CD4-positive, alpha-beta T cell (primary cell): ENCODE data around the gene AQP6. TPM values are rescaled to one million over a fixed set of nuclear protein-coding genes. Genes with fewer than 3 reads are reported as not detected.
A peak's percentile ranks its signal among the peaks of the same experiment; 100 is the strongest.

Source experiments
- ATAC-seq: fragments of 200-7000 bp; cut with Tn5 transposase; one replicate; pipeline ENCODE4 v1.10.0; 2022; ENCODE audit warnings: mild to moderate bottlenecking; ENCODE audit not compliant: poor library complexity
- CTCF ChIA-PET: fragments of 350-600 bp; sonication (Branson Sonifier 250); formaldehyde crosslinking; loops from one replicate; lab custom pipeline; 2021; ENCODE audit warnings: antibody characterized with exemption, inconsistent platforms; lab: Charles Lee
- POLR2A ChIA-PET: fragments of 350-600 bp; sonication (Branson Sonifier 250); formaldehyde crosslinking; loops from one replicate; lab custom pipeline; 2021; ENCODE audit warnings: antibody characterized with exemption, inconsistent platforms; lab: Charles Lee
- DNase-seq, 14 experiments: peaks; one replicate each; pipeline ENCODE4 v3.0.0-alpha.2; 2013 to 2020; ENCODE audit warnings: mixed read lengths in 2 of 14
- H3K27ac ChIP-seq, 2 donors: one replicate each; pipeline versions ENCODE4 v1.5.1 to v1.7.0; 2013; ENCODE audit warnings: low read length in 2 of 2, low read depth in 1 of 2, mild to moderate bottlenecking in 1 of 2
- H3K27me3 ChIP-seq, 2 experiments: 1 replicate in 1 of 2; 2 replicates in 1 of 2; pipeline versions ENCODE4 v1.6.1 to v1.7.0; 2013; ENCODE audit warnings: low read length in 2 of 2, control low read depth in 1 of 2, mild to moderate bottlenecking in 1 of 2, moderate library complexity in 1 of 2; ENCODE audit not compliant: insufficient read depth in 2 of 2, control insufficient read depth in 1 of 2
- H3K36me3 ChIP-seq: one replicate; pipeline ENCODE4 v1.6.1; 2013; ENCODE audit warnings: low read length, control low read depth; ENCODE audit not compliant: insufficient read depth
- H3K4me1 ChIP-seq: one replicate; pipeline ENCODE4 v1.6.1; 2013; ENCODE audit warnings: low read length, control low read depth; ENCODE audit not compliant: insufficient read depth
- H3K4me3 ChIP-seq: one replicate; pipeline ENCODE4 v1.5.1; 2013; ENCODE audit warnings: mild to moderate bottlenecking, low read length, moderate library complexity
- H3K9me3 ChIP-seq, 2 experiments: 1 replicate in 1 of 2; 2 replicates in 1 of 2; pipeline versions ENCODE4 v1.6.1 to v1.7.0; 2013; ENCODE audit warnings: low read length in 2 of 2, mild to moderate bottlenecking in 2 of 2, control low read depth in 1 of 2, moderate library complexity in 1 of 2; ENCODE audit not compliant: control insufficient read depth in 1 of 2, insufficient read depth in 1 of 2
- H3K27ac Mint-ChIP-seq: one replicate; pipeline ENCODE4 v1.8.0; 2020; ENCODE audit warnings: mixed read lengths
- H3K27me3 Mint-ChIP-seq: one replicate; pipeline ENCODE4 v1.8.0; 2021; ENCODE audit warnings: mixed read lengths
- H3K36me3 Mint-ChIP-seq: one replicate; pipeline ENCODE4 v1.8.0; 2021; ENCODE audit warnings: low read depth, mixed read lengths
- H3K4me1 Mint-ChIP-seq: one replicate; pipeline ENCODE4 v1.8.0; 2021; ENCODE audit warnings: low read depth, mixed read lengths
- H3K4me3 Mint-ChIP-seq: one replicate; pipeline ENCODE4 v1.8.0; 2020; ENCODE audit warnings: mild to moderate bottlenecking, mixed read lengths
- H3K9me3 Mint-ChIP-seq: one replicate; pipeline ENCODE4 v1.8.0; 2020; ENCODE audit warnings: mixed read lengths
- intact Hi-C, 2 experiments: fragments of 100-400 bp; cut with DNase I in 1 of 2; cut with micrococcal nuclease in 1 of 2; formaldehyde crosslinking; loops; one replicate each; pipeline versions ENCODE4 v1.15.1 to v1.9.0; 2023 to 2025; cut with DNase I, micrococcal nuclease
- total RNA-seq, 174 experiments: library from RNA in 2 of 174; stranded (reverse) in 2 of 174; gene quantifications; one replicate each; pipeline ENCODE4 v1.2.3 and lab custom pipeline; 2021 to 2026
- TF ChIP-seq, protein P1 (sequence below): fragments of 200-600 bp; IDR thresholded peaks from one replicate; pipeline ENCODE4 v1.8.0; 2022; ENCODE audit warnings: antibody characterized with exemption, mild to moderate bottlenecking

AQP6 gene
- total RNA-seq, 2 experiments from 2014 or later, result not detected

DNA sequence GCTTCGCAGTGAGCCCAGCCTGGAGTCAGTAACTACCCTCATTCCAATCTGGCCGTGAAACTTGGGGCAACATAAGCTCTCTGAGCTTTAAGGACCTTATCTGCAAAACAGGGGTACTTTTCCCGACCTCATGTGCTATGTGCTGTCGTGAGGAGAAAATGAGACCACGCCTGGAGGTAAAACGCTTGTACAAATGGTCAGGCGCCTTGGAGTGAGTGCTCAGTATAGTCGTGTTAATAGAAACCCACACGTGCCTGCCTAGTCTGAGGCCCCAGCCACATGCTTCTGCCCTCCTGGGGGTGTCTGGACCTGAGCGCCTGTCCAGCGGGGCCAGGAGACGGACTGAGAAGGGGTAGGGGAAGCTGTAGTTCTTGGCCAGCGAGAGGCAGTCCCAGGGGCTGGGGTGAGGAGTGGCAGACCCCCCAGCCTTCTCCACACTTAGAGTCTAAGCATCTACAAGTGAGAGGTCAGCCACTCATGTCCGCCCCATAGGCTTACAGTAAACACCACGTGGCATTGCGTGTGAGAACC, 6.2 kb upstream of the AQP6 start:
- intact Hi-C loops, result loop anchor here (1.0 to 5.0 kb wide), 3 partner anchors 90 to 211 kb away; no protein-coding TSS in a partner anchor

DNA sequence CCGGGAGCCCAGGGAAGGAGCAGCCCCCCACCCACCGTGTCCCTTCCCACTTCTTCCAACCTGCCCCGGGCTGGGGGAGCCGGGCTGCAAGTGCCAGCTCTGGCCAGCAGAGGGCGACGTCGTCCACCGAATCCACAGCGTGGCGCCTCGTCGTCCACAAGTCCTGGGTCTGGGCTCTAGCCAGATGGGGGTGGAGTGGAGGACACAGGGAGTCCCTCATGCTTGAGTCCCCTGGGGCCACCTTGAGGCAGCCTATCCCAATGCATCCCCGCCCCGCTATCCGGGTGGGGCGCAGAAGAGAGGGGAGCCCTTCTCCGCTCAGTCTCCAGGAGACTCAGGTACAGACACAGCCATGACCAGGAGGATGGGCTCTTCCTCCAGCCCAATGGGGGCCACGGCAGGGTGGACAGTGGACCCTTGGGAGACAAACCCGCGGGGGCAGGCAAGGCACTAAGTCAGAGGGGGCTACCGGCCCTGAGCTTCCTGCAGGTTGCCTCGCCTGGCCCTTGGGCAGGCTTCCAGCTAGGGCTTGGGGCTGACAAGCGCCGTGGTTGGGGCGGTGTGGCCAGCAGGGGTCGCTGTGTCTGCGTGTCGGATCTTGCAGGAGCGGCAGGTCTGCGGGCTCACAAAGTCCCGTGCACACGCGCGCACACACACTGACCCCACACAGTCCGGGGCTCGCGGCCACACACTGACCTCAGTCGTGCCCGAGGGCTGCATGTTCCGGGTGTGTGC, 5.5 kb upstream of the AQP6 start:
- DNase-seq (peak; percentile 87 to 97 (median 93)), ATAC-seq (peak; percentile 85)
- H3K27ac ChIP-seq, result no peak overlapping the region
- H3K27me3 ChIP-seq, result peaks cover 22 to 46% of the 10 kb centered on the region in 2 experiments
- TF ChIP-seq, protein P1, sequence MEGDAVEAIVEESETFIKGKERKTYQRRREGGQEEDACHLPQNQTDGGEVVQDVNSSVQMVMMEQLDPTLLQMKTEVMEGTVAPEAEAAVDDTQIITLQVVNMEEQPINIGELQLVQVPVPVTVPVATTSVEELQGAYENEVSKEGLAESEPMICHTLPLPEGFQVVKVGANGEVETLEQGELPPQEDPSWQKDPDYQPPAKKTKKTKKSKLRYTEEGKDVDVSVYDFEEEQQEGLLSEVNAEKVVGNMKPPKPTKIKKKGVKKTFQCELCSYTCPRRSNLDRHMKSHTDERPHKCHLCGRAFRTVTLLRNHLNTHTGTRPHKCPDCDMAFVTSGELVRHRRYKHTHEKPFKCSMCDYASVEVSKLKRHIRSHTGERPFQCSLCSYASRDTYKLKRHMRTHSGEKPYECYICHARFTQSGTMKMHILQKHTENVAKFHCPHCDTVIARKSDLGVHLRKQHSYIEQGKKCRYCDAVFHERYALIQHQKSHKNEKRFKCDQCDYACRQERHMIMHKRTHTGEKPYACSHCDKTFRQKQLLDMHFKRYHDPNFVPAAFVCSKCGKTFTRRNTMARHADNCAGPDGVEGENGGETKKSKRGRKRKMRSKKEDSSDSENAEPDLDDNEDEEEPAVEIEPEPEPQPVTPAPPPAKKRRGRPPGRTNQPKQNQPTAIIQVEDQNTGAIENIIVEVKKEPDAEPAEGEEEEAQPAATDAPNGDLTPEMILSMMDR, result peak; percentile 96
- Mint-ChIP-seq H3K4me1 (peaks cover 5% of the 10 kb centered on the region), H3K36me3 (no peaks in the 10 kb centered on the region), H3K4me3 (peak overlapping the region; percentile 70), H3K9me3 (no peaks in the 10 kb centered on the region), H3K27ac (no peak overlapping the region), H3K27me3 (peaks cover 47% of the 10 kb centered on the region)
- ChIA-PET POLR2A (interaction anchor here (0.7 to 1.5 kb wide), 5 partner anchors 22 to 214 kb away, joined by 3 to 7 read pairs (median 3); partner anchors contain the start of gene COX14), CTCF (interaction anchor here (0.6 to 3.1 kb wide), 45 partner anchors 8 to 1936 kb away, joined by 3 to 36 read pairs (median 5); partner anchors contain the start of genes COX14, RACGAP1, SMARCD1 and TMBIM6)
- peaks cover 0 to 8% of the 10 kb centered on the region in 2 experiments for H3K9me3 ChIP-seq
- peaks cover 17% of the 10 kb centered on the region for H3K4me1 ChIP-seq
- H3K36me3 ChIP-seq, result no peaks in the 10 kb centered on the region
- intact Hi-C loops, result loop anchor here (1.0 to 5.0 kb wide), 3 partner anchors 89 to 210 kb away; no protein-coding TSS in a partner anchor
- H3K4me3 ChIP-seq, result peak overlapping the region; percentile 57

More for the DNA sequence above, 6.2 kb upstream of the AQP6 start:
- Histone ChIP-seq H3K9me3 (peaks cover 0 to 8% of the 10 kb centered on the region in 2 experiments), H3K36me3 (no peaks in the 10 kb centered on the region), H3K4me1 (peaks cover 17% of the 10 kb centered on the region), H3K4me3 (no peak overlapping the region), H3K27ac (no peak overlapping the region), H3K27me3 (peaks cover 22 to 46% of the 10 kb centered on the region in 2 experiments)
- CTCF ChIA-PET, result interaction anchor here (0.7 to 3.1 kb wide), 38 partner anchors 11 to 436 kb away, joined by 3 to 36 read pairs (median 5); partner anchors contain the start of genes COX14, RACGAP1, SMARCD1 and TMBIM6
- TF ChIP-seq, protein P1, result no peak
- Mint-ChIP-seq H3K27me3 (peaks cover 50% of the 10 kb centered on the region), H3K9me3 (no peaks in the 10 kb centered on the region), H3K36me3 (no peaks in the 10 kb centered on the region), H3K4me1 (peaks cover 5% of the 10 kb centered on the region), H3K27ac (no peak overlapping the region), H3K4me3 (peak overlapping the region; percentile 70)
- POLR2A ChIA-PET, result interaction anchor here (0.7 to 1.4 kb wide), 3 partner anchors 92 to 214 kb away, joined by 3 read pairs; partner anchors contain the start of gene COX14
- no peak for ATAC-seq
- DNase-seq, result no peak

DNA sequence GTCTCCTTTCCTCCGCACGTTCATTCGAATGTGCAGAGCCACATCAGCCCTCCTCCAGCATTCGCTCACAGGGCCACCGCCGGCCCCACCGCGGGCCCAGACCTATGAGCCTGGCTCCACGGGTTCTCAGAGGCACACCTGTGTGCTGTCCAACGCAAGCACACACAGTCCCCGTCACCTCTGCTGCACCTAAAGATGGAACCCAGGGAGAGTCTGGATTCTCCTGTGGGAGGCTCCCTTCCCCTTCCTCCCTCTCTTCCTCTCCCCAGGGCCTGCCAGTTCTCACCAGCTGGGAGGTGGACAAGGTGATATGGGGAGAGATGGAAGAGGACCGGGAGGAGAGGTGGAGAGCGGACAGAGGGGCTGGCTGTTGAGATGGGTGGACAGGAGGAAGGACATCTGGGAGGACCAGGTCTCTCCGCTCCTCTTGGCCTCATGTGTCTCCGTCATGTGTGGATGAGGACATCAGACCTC, 4.9 kb upstream of the AQP6 start:
- TF ChIP-seq, protein P1, result no peak
- Histone ChIP-seq H3K9me3 (peaks cover 0 to 7% of the 10 kb centered on the region in 2 experiments), H3K27me3 (peaks cover 22 to 41% of the 10 kb centered on the region in 2 experiments), H3K4me1 (peaks cover 17% of the 10 kb centered on the region), H3K4me3 (peak overlapping the region; percentile 57), H3K27ac (no peak overlapping the region), H3K36me3 (no peaks in the 10 kb centered on the region)
- Mint-ChIP-seq H3K4me3 (no peak overlapping the region), H3K9me3 (no peaks in the 10 kb centered on the region), H3K27me3 (peaks cover 41% of the 10 kb centered on the region), H3K4me1 (peaks cover 5% of the 10 kb centered on the region), H3K36me3 (no peaks in the 10 kb centered on the region), H3K27ac (no peak overlapping the region)
- no peak for DNase-seq
- intact Hi-C loops, result loop anchor here (1.0 to 5.0 kb wide), 3 partner anchors 88 to 209 kb away; no protein-coding TSS in a partner anchor
- POLR2A ChIA-PET, result interaction anchor here (0.9 to 1.5 kb wide), 3 partner anchors 22 to 145 kb away, joined by 3 to 7 read pairs (median 6); partner anchors contain the start of gene COX14
- CTCF ChIA-PET, result interaction anchor here (0.8 to 3.1 kb wide), 29 partner anchors 9 to 435 kb away, joined by 3 to 36 read pairs (median 6); partner anchors contain the start of genes COX14, RACGAP1, SMARCD1 and TMBIM6
- ATAC-seq, result peak; percentile 15
